SH-SY5Y (cell line): Measurements from ENCODE around the gene RAMAC.

ENCODE experiments used
- GATA2 ChIP-seq: IDR thresholded peaks from 2 replicates; pipeline ENCODE4 v1.6.1; 2011; ENCODE audit warnings: mild to moderate bottlenecking, low read depth, low read length
- GATA3 ChIP-seq: IDR thresholded peaks from 2 replicates; pipeline ENCODE4 v1.6.1; 2011; ENCODE audit warnings: low read depth, mild to moderate bottlenecking, low read length, moderate library complexity

DNA sequence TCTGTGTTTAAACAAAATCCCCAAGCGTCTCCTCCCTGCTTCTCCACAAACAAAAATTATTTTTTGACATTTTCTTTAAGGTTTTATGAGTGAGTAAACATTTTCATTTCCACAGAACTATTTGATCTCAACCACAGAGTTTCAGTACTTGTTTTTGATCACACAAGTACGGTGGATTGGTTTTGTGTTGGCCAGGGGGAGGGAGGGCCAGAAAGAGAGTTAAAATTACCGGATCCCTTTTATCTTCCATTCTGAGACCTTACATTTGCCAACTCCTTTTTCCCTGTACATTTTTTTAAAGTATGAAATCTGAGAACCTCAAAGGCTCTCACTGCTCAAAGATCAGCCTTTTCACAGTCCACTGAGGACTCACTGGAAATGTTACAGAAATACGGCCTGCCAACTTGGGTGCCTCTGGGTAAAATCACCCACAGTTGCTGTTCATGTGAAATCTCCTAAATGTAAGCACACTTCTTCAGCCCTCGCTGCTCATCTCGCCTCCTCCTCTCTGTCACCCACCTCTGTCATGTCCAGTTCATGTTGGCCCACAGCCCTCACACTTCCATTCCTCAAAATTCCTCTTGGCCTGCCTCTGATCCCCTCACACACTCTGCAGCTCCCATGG is 35.2 kb upstream of the RAMAC start:
- TF ChIP-seq GATA3 (no peak), GATA2 (no peak)
